ENCODE results near the gene FSTL4.
A peak's percentile ranks its signal among the peaks of the same experiment; 100 is the strongest.

FSTL4 gene

DNA sequence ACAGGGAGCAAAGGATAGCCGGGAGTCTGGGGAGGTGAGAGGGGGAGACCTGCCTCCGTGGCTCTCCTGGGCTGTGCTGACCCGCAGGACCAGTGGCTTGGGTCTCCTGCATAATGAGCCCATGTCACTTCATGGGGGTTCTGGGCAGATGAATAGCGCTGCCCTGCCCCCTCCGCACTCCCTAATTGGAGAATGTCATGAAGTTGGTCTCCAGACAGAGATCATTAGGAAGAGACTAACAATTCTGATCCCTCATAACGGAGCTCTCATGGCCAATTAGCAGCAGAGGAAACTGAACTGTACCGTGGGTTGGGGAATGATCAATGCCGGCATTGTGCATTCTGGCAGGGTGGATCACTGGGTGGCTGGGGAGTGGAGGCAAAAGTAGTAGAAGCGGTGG is 186.1 kb downstream of the FSTL4 start:
- no peak for DNase-seq (ENCODE audit: low spot score)

- no peak for DNase-seq (ENCODE audit: low spot score)
These were observed 186.6 kb downstream of the FSTL4 start for GRCh38 chr5:133425764-133426163.

GRCh38 chr5:133425222-133425621 is 187.1 kb downstream of the FSTL4 start:
- no peak for DNase-seq (ENCODE audit: low spot score)

DNA sequence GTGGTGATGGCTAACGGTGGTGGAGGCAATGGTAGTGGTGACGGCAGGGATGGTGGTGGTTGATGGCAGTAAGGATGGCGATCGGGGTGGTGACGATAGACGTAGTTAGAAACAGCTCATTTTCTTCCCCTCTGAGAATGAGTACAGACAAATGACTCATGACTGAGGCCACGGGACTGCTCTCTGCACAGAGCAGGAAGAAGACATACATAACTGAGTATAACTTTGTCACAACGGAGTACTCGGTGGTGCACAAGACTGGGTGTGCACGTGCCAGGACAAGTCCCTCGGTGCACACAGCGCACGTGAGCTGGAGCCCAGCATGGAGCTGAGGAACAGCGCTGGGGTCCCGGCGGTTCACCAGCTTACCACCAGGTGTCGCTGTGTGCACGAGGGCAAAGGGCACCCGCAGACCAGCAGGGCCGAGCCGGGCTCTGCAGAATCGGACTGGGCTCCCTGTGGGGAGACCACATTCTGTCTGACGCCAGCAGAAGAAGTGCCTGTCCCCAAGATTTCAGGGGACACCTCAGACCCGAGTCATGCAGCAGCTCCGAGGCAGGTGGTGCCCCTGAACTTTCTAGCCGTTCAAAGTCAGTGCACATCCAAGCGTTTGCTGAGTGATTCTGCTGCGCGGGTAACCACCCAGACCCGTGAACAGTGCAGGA is 188.6 kb downstream of the FSTL4 start:
- DNase-seq (ENCODE audit: low spot score): peak; percentile 69

- no peak for DNase-seq (ENCODE audit: low spot score)
These were observed 189.2 kb downstream of the FSTL4 start for GRCh38 chr5:133423011-133423617.

GRCh38 chr5:133421806-133422205 is 190.5 kb downstream of the FSTL4 start:
- DNase-seq (ENCODE audit: low spot score): no peak

DNA sequence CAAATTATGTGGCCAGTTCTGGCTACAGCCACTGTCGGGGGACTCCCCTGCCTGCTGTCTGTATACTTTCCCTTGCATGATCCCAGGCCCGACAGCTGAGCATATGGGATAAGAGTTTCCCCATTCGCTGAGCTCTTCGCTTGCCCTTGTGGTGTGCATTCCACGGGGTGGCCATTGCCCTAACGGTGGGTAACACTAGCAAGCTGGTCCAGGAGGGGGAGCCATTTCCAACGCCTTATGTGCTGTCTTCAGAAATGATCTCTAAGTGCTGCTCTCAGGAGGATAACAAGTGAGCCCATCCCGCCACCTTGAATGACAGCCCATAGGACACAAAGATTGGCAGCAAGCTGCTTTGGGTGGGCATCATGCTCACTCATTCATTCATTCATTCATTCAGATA is 190.9 kb downstream of the FSTL4 start:
- no peak for DNase-seq (ENCODE audit: low spot score)

DNA sequence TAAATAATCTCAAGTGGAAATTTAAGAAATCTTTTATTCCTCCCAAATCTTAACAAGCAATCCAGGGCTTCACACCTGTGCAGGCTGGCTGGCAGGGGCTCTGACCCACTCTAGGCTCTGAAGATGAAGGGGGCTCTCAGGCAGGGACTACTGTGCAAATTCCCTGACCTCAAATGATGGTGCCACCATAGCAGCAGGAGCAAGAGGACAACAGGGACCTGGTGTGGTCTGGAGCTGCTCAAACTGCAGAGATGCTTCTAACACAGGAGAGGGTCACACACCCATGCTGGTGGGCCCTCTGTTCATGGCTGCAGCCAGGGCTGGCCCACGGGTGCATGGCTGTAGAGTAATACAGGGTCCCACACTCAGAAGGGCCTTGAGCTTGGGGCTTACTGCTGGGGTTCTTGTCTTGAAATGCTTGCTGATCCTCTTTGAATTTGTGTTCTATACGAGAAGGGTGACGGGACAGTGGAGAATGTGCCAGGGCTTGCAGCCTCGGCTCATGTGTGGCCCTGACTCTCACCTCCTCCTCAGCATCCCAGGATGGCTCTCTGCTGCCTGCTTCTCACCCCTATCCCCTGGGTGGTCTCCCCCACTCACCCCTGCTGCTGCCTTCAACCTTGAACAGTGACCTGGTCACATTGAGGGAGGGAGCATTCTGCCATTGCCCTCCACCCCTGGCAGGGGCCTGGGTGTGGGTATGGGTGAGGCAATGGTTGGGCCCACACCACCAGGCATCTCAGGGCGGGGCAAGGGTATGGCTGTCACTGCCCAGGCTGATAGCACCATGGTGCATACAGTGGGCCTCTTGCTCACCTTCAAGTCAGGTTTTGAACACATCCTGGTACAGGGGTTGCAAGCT is 191.7 kb downstream of the FSTL4 start:
- DNase-seq (ENCODE audit: low spot score): no peak

- DNase-seq (ENCODE audit: low spot score): no peak
These were observed 196.4 kb downstream of the FSTL4 start for GRCh38 chr5:133415906-133416305.

DNA sequence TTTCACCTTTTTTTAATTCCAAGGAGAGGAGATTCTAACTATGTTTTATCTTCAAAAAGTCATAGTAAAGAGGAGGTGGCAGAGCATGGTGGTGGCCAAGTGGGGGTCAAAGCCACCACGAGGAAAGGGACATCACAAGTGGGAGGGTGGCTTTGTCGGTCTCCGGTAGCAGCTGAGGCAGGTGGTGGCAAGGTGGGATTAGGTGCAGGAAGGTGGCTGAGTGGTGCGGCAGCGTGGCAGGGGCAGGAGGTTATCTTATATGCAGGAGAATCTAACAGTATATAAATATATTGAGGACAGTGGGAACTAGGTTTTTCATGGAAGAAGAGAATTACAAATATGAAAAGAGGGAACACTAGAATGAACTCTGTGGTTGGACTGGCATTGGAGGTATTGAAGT is 196.8 kb downstream of the FSTL4 start:
- DNase-seq (ENCODE audit: low spot score): no peak

- no peak for DNase-seq (ENCODE audit: low spot score)
These were observed 199.7 kb downstream of the FSTL4 start for GRCh38 chr5:133412661-133413060.

DNA sequence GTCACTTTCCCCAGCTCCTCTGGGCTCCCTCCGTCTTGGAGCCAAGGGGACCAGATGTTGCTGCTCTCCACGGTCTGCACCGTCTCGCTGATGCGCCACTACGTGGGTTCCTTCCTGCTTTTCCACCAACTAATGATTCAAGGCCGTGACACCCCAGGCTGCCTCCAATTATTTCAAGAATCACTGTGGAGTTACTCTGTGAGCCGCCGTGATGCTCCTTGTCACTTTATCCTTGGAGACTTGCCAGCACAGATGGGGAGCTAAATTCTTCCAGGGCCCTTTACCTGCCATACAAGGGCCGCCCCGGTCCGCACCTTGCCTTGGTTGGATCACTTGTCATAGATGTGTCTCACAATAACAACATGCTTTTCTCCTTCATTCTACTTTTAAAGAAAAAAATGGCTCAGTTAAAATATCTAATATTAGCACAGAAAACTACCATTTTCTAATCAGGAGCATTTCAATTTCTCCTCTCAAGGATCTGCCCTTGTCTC is 202.0 kb downstream of the FSTL4 start:
- no peak for DNase-seq (ENCODE audit: low spot score)

DNA sequence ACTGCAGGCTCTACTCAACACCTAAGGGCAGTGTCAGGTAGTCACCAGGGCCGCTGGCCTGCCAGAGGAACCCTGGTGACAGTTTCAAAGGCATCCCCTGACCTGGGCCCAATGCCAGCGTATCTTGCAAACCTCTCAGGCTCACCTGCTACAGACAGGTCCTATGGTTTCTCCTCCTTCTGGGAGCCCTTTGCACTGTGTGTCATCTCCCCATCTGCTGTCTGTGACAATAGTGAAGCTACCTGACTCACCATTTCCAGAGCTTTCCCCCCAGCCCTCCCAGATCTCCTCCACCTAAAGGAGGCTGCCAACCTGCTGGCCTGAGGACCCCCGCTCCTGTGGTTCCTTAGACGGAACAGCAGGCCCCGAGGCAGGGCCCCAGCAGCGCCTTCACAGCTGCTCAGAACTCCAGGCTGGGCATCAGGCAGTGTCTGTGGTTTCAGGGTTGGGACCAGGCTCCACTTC is 203.1 kb downstream of the FSTL4 start:
- no peak for DNase-seq (ENCODE audit: low spot score)

DNA sequence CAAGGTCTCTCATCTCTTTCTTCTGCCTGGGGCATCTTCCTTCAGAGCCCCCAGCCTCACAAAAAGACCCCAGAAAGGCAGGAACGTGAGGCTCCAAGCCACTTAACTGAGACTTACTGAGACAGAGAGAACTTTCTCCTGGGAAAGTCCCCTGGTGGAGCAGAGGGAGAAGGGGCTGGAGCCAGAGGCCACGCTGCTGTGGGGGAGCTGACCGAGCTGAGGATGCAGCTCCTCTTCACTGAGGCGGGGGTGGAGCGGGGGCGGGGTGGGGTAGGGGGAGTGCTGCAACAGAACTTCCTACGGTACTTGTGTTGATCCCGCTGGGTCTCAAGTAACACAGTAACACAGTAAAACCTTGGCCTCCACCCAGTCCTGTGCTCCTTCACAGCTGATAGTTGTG is 204.0 kb downstream of the FSTL4 start:
- no peak for DNase-seq (ENCODE audit: low spot score)

GRCh38 chr5:133406977-133407632 is 205.2 kb downstream of the FSTL4 start:
- no peak for DNase-seq (ENCODE audit: low spot score)

- no peak for DNase-seq (ENCODE audit: low spot score)
These were observed 205.9 kb downstream of the FSTL4 start for GRCh38 chr5:133406208-133406976.

DNA sequence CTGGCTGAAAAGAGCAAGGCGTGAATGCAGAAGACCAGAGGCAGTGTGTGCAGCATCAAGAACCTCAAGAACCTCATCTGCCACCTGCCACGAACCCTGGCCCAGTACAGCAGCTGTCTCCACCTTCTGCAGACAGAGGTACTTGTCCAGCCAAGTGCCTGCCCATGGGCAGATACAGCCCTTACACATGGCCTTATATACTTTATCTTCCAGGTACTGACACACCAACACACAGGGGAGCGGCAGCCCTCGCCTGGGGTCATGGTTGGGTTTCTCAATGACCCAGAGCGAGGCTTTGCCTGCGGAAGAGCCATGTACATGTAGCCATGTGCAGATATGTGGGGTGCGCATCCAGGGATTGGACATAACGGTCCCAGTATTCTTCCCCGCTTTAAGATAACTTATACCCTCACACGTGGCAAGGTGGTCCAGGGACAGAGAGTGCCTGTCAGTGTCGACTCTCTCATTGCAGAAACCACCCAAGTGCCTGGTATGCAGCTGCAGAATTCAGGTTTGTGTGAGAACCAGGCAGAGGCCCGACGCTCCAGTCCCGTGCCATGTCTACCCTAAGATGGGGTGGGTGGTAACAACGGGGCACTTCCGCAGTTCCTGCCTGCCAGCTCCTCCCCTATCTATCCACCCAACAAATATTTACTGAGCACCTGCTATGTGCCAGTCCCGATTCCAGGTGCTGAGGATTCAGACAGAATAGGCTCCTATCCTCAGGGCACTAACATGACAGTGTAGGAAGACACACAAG is 206.9 kb downstream of the FSTL4 start:
- no peak for DNase-seq (ENCODE audit: low spot score)

- DNase-seq (ENCODE audit: low spot score): no peak
These were observed 207.6 kb downstream of the FSTL4 start for GRCh38 chr5:133404724-133405123.

DNA sequence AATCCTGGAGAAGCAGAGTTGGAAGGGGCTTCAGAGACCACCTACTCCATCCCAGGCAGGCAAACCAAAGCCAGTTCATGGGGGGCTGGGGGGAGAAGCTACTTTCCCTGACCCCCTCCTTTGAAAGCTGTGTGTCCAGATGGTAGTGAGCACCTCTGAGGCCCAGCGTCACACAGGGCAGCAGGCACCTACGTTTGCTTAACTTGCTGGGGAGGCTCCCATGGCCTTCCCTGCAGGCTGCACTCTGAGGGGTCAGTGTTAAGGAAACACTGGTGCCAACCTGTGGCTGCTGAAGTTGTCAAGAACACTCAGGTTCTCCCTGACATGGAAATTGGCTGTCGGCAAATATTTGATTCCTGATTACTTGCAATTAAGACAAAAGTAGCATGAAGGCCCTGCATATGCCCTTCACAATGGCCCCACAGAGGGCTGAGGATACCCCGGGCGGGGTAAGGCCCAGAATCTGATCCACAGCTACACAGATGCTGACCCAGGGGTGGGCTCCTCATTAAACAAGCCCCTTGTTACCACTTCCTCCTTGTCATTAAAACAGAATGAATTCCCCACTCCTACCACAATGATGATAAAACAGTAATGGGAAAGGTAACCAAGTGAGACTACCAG is 208.5 kb downstream of the FSTL4 start:
- DNase-seq (ENCODE audit: low spot score): no peak

- no peak for DNase-seq (ENCODE audit: low spot score)
These were observed 209.6 kb downstream of the FSTL4 start for GRCh38 chr5:133402775-133403174.
